Tibial artery (tissue), 4 donors: ENCODE data around the gene SPEG.

ENCODE experiments used
- DNase-seq, 2 donors: peaks; one replicate each; pipeline ENCODE4 v3.0.0-alpha.2; 2019
- H3K27ac ChIP-seq, 2 donors: fragments of 200-600 bp; sonication (generic) in 1 of 2; 1 replicate in 1 of 2; 2 replicates in 1 of 2; pipeline ENCODE4 v1.5.1; 2018 to 2019; ENCODE audit warnings: mild to moderate bottlenecking in 1 of 2
- H3K27me3 ChIP-seq, 2 donors: fragments of 200-600 bp; sonication (generic) in 1 of 2; one replicate each; pipeline versions ENCODE4 v1.5.1 to v1.6.0; 2016 to 2019
- H3K36me3 ChIP-seq, 3 donors: fragments of 200-600 bp; sonication (generic) in 2 of 3; one replicate each; pipeline ENCODE4 v1.5.1; 2016 to 2019; ENCODE audit warnings: mild to moderate bottlenecking in 2 of 3
- H3K4me1 ChIP-seq, 4 donors: fragments of 200-600 bp; sonication (generic) in 2 of 4; 1 replicate in 3 of 4; 2 replicates in 1 of 4; pipeline ENCODE4 v1.5.1; 2016 to 2019
- H3K4me3 ChIP-seq, 2 donors: fragments of 200-600 bp; sonication (generic) in 1 of 2; 1 replicate in 1 of 2; 2 replicates in 1 of 2; pipeline ENCODE4 v1.5.1; 2018 to 2019; ENCODE audit warnings: mild to moderate bottlenecking in 2 of 2
- H3K9me3 ChIP-seq, 3 donors: fragments of 200-600 bp; sonication (generic) in 1 of 3; one replicate each; pipeline ENCODE4 v1.5.1; 2016 to 2019
- CTCF ChIP-seq, 2 experiments: fragments of 200-600 bp in 1 of 2; fragments of 450-650 bp in 1 of 2; IDR thresholded peaks; one replicate each; pipeline ENCODE4 v1.5.1; 2017 to 2019; ENCODE audit warnings: antibody characterized with exemption in 2 of 2, mild to moderate bottlenecking in 1 of 2, moderate library complexity in 1 of 2
- intact Hi-C: fragments of 100-400 bp; cut with DNase I; formaldehyde crosslinking; loops from one replicate; pipeline ENCODE4 v1.15.0; 2023; ENCODE audit warnings: low total_unique reads

SPEG gene

GRCh38 chr2:219401606-219402005 lies 33.0 kb upstream of the SPEG start:
- no peak overlapping the region for H3K4me3 ChIP-seq
- H3K4me1 ChIP-seq = peaks cover 5 to 52% (median 33%) of the 10 kb centered on the region in 4 donors
- H3K36me3 ChIP-seq = no peaks in the 10 kb centered on the region
- no peaks in the 10 kb centered on the region for H3K27me3 ChIP-seq
- TF ChIP-seq CTCF (IDR thresholded peaks at IDR 0.05) = no peak
- no peak for DNase-seq
- H3K27ac ChIP-seq = no peak overlapping the region
- intact Hi-C loops = loop anchor here (1.0 kb wide), 1 partner anchor 129 kb away; no protein-coding TSS in a partner anchor
- H3K9me3 ChIP-seq = no peaks in the 10 kb centered on the region

GRCh38 chr2:219402665-219403515 lies 31.8 kb upstream of the SPEG start:
- Histone ChIP-seq H3K4me1 (peaks cover 5 to 53% (median 44%) of the 10 kb centered on the region in 4 donors), H3K4me3 (no peak overlapping the region), H3K27ac (peak overlapping the region; percentile 90 to 94), H3K27me3 (no peaks in the 10 kb centered on the region), H3K9me3 (no peaks in the 10 kb centered on the region), H3K36me3 (no peaks in the 10 kb centered on the region)
- TF ChIP-seq CTCF (IDR thresholded peaks at IDR 0.05) = peak; percentile 93 to 94
- intact Hi-C loops = loop anchor here (1.0 kb wide), 1 partner anchor 127 kb away; no protein-coding TSS in a partner anchor
- peak; percentile 74 to 79 for DNase-seq

GRCh38 chr2:219403861-219404260 lies 30.8 kb upstream of the SPEG start:
- DNase-seq = no peak
- no peaks in the 10 kb centered on the region for H3K9me3 ChIP-seq
- H3K27me3 ChIP-seq = no peaks in the 10 kb centered on the region
- intact Hi-C loops = no loop called here
- no peak overlapping the region for H3K4me3 ChIP-seq
- TF ChIP-seq CTCF (IDR thresholded peaks at IDR 0.05) = no peak
- H3K4me1 ChIP-seq = peaks cover 5 to 58% (median 53%) of the 10 kb centered on the region in 4 donors
- H3K27ac ChIP-seq = peak overlapping the region; percentile 90 to 94
- H3K36me3 ChIP-seq = no peaks in the 10 kb centered on the region

GRCh38 chr2:219404291-219404910 lies 30.2 kb upstream of the SPEG start:
- Histone ChIP-seq H3K36me3 (no peaks in the 10 kb centered on the region), H3K4me3 (peak overlapping the region in 1 of 2 donors; percentile 0), H3K9me3 (no peaks in the 10 kb centered on the region), H3K27me3 (no peaks in the 10 kb centered on the region), H3K4me1 (peaks cover 5 to 62% (median 55%) of the 10 kb centered on the region in 4 donors), H3K27ac (peak overlapping the region; percentile 90 to 94)
- TF ChIP-seq CTCF (IDR thresholded peaks at IDR 0.05) = peak in 1 of 2 experiments; percentile 22
- intact Hi-C loops = no loop called here
- peak; percentile 43 to 90 for DNase-seq

GRCh38 chr2:219404954-219405353 lies 29.7 kb upstream of the SPEG start:
- H3K4me1 ChIP-seq = peaks cover 5 to 62% (median 55%) of the 10 kb centered on the region in 4 donors
- intact Hi-C loops = loop anchor here (5.0 kb wide), 1 partner anchor 37 kb away; no protein-coding TSS in a partner anchor
- H3K4me3 ChIP-seq = peak overlapping the region in 1 of 2 donors; percentile 0
- no peak for TF ChIP-seq CTCF (IDR thresholded peaks at IDR 0.05)
- no peaks in the 10 kb centered on the region for H3K27me3 ChIP-seq
- H3K27ac ChIP-seq = peak overlapping the region; percentile 90 to 94
- no peak for DNase-seq
- no peaks in the 10 kb centered on the region for H3K9me3 ChIP-seq
- no peaks in the 10 kb centered on the region for H3K36me3 ChIP-seq
